ENCODE measurements around the gene TMEM165.

The TMEM165 gene

GRCh38 chr4:55406545-55406944 is 10.8 kb downstream of the TMEM165 start:
- Histone ChIP-seq H2AFZ (ENCODE audit: low read length) (no peak overlapping the region), H3K9me2 (ENCODE audit: low read depth, low read length) (no peaks in the 10 kb centered on the region), H3K79me2 (ENCODE audit: insufficient read depth, low read length) (peaks cover 73% of the 10 kb centered on the region), H3K4me3 (ENCODE audit: low read depth, low read length, poor library complexity, severe bottlenecking) (no peak overlapping the region), H3K4me2 (ENCODE audit: low read length) (no peak overlapping the region), H3K4me1 (ENCODE audit: insufficient read depth, low read length, severe bottlenecking) (peaks cover 26% of the 10 kb centered on the region), H3K27me3 (ENCODE audit: insufficient read depth, low read length) (no peaks in the 10 kb centered on the region), H3F3A (ENCODE audit: insufficient read depth, low read length) (peaks cover 4% of the 10 kb centered on the region; the same call in 1 of the 2 replicates), H4K20me1 (ENCODE audit: insufficient read depth, low read length) (peaks cover 4% of the 10 kb centered on the region; the same call in 1 of the 2 replicates), H3K27ac (ENCODE audit: low read depth, low read length, poor library complexity, severe bottlenecking) (no peak overlapping the region), H3K9ac (ENCODE audit: low read length) (no peak overlapping the region), H3K36me3 (ENCODE audit: insufficient read depth, low read length) (peaks cover 65% of the 10 kb centered on the region), H3K9me3 (ENCODE audit: low read length) (no peaks in the 10 kb centered on the region)
- TF ChIP-seq CTCF (IDR thresholded peaks at IDR 0.05; ENCODE audit: low read length) (no peak), EZH2 (IDR thresholded peaks at IDR 0.05; ENCODE audit: borderline replicate concordance, low read length) (no peak)

GRCh38 chr4:55407119-55407518 is 11.4 kb downstream of the TMEM165 start:
- Histone ChIP-seq H3K4me1 (ENCODE audit: insufficient read depth, low read length, severe bottlenecking) (peaks cover 26% of the 10 kb centered on the region), H3K9me3 (ENCODE audit: low read length) (no peaks in the 10 kb centered on the region), H3F3A (ENCODE audit: insufficient read depth, low read length) (peaks cover 4% of the 10 kb centered on the region; the same call in 1 of the 2 replicates), H3K9ac (ENCODE audit: low read length) (no peak overlapping the region), H3K4me3 (ENCODE audit: low read depth, low read length, poor library complexity, severe bottlenecking) (no peak overlapping the region), H3K27ac (ENCODE audit: low read depth, low read length, poor library complexity, severe bottlenecking) (no peak overlapping the region), H4K20me1 (ENCODE audit: insufficient read depth, low read length) (peaks cover 4% of the 10 kb centered on the region; the same call in 1 of the 2 replicates), H2AFZ (ENCODE audit: low read length) (no peak overlapping the region), H3K4me2 (ENCODE audit: low read length) (no peak overlapping the region), H3K36me3 (ENCODE audit: insufficient read depth, low read length) (peaks cover 68% of the 10 kb centered on the region), H3K9me2 (ENCODE audit: low read depth, low read length) (no peaks in the 10 kb centered on the region), H3K27me3 (ENCODE audit: insufficient read depth, low read length) (no peaks in the 10 kb centered on the region), H3K79me2 (ENCODE audit: insufficient read depth, low read length) (peaks cover 74% of the 10 kb centered on the region)
- TF ChIP-seq CTCF (IDR thresholded peaks at IDR 0.05; ENCODE audit: low read length), result no peak
- TF ChIP-seq EZH2 (IDR thresholded peaks at IDR 0.05; ENCODE audit: borderline replicate concordance, low read length), result no peak

GRCh38 chr4:55407764-55408163 is 12.0 kb downstream of the TMEM165 start:
- Histone ChIP-seq H4K20me1 (ENCODE audit: insufficient read depth, low read length) (peaks cover 4% of the 10 kb centered on the region; the same call in 1 of the 2 replicates), H3K4me1 (ENCODE audit: insufficient read depth, low read length, severe bottlenecking) (peaks cover 26% of the 10 kb centered on the region), H3K9ac (ENCODE audit: low read length) (no peak overlapping the region), H3K9me3 (ENCODE audit: low read length) (no peaks in the 10 kb centered on the region), H2AFZ (ENCODE audit: low read length) (no peak overlapping the region), H3K79me2 (ENCODE audit: insufficient read depth, low read length) (peaks cover 79% of the 10 kb centered on the region), H3K9me2 (ENCODE audit: low read depth, low read length) (no peaks in the 10 kb centered on the region), H3K4me2 (ENCODE audit: low read length) (no peak overlapping the region), H3K27ac (ENCODE audit: low read depth, low read length, poor library complexity, severe bottlenecking) (no peak overlapping the region), H3F3A (ENCODE audit: insufficient read depth, low read length) (peaks cover 4% of the 10 kb centered on the region; the same call in 1 of the 2 replicates), H3K27me3 (ENCODE audit: insufficient read depth, low read length) (no peaks in the 10 kb centered on the region), H3K36me3 (ENCODE audit: insufficient read depth, low read length) (peaks cover 68% of the 10 kb centered on the region), H3K4me3 (ENCODE audit: low read depth, low read length, poor library complexity, severe bottlenecking) (no peak overlapping the region)
- TF ChIP-seq CTCF (IDR thresholded peaks at IDR 0.05; ENCODE audit: low read length) (no peak), EZH2 (IDR thresholded peaks at IDR 0.05; ENCODE audit: borderline replicate concordance, low read length) (no peak)
